Right ventricle myocardium inferior (tissue), 1 donor: ENCODE results near the gene TMEM87B. TPM values are rescaled to one million over a fixed set of nuclear protein-coding genes. Genes with fewer than 3 reads are reported as not detected.

Source experiments
- ATAC-seq: fragments of 200-7000 bp; cut with Tn5 transposase; one replicate; pipeline ENCODE4 v1.9.1; 2020; ENCODE audit warnings: mild to moderate bottlenecking, moderate library complexity
- DNase-seq: peaks from one replicate; pipeline ENCODE4 v3.0.0; 2021; ENCODE audit errors: missing footprints
- intact Hi-C: fragments of 100-400 bp; cut with DNase I; formaldehyde crosslinking; loops from one replicate; pipeline ENCODE4 v1.11.0; 2022
- long read RNA-seq: library from polyadenylated mRNA; unstranded; transcript quantifications from one replicate; pipeline ENCODE4 v2.0.0, GENCODE V29; 2021
- total RNA-seq: library from RNA; stranded (reverse); fragmentation: NEBNext Ultra II Directional; extraction: Animal tissue kit (Norgen Biotek cat#: 25700); gene quantifications from one replicate; pipeline ENCODE4 v1.2.1, GENCODE V29; 2021
- donor health status: DM: no; HTN: yes; CAD: no; lungs with severe emphysema.

Gene TMEM87B
- total RNA-seq = 6.5 TPM
- long read RNA-seq, full-length matches to known transcripts = 3 of 3 reads
- long read RNA-seq, partial matches to known transcripts = 0 of 3 reads
- long read RNA-seq, other reads (novel, unspliced or antisense) = 0 of 3 reads

DNA sequence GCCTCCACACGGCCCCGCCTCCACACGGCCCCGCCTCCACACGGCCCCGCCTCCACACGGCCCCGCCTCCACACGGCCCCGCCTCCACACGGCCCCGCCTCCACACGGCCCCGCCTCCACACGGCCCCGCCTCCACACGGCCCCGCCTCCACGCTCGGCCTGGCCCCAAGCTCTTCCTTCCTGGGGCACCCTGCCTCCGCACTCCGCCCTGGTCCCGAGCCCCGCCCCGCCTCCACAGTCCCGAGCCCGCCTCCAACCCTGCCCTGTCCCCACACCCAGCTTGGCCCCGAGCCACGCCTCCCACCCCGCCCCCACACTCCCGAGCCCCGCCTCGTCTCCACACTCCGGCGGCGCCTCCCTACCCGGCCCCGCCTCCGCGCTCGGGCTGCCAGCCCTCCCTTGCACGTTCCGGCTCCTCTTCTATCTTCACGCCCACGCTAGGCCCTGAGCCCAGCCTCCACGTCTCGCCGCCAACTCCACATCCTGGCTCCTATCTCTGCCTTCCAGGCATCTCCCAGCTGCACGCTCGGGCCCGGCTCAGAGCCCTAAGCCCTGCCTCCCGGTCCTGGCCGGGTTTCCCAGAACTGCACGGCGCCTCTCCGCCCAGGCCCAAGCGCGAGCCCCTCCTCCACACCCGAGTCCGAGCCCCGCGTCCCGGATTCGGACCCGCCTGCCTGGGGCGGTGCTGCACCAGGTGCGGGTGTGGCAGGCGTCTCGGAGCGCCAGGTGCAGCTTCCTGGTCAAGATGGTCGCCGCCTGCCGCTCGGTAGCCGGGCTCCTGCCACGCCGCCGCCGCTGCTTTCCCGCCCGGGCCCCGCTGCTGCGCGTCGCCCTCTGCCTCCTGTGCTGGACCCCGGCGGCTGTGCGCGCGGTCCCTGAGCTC is at the start of gene TMEM87B:
Gene TMEM87B, plus strand, starts transcription at position 423 of the 883 bp plus-strand sequence. Its CDS starts 323 bp downstream, at position 746.
- intact Hi-C loops = loop anchor here (1.0 to 5.0 kb wide), 2 partner anchors 197 to 220 kb away; partner anchors contain the start of gene ZC3H6
- peak; percentile 87 for ATAC-seq
- peak; percentile 99 for DNase-seq

DNA sequence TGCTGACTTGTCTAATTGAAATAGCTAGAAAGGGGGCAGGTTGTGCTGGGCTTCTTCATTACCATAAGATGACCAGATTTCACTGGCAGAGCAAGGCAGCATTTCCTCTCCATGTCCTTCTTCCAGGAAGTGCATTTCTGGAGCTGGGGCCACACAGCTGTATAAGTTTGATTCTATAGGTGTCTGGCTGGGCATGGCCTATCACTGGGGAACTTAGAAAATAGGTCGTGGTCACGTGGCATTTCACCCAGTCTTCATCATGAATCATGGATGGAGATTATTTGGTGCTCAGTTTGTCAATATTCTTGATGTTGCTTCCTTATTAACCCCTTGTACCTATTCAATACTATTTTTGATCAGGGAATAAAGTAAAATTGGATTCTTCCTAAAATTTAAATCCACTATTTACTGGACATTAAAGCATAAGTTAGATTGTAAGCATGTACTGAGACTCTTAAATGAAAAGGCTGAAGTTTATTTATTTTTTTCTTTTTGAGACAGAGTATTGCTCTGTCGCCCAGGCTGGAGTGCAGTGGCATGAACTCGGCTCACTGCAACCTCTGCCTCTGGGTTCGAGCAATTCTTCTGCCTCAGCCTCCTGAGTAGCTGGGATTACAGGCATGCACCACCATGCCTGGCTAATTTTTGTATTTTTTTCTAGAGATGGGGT is 49.5 kb upstream of the TMEM87B start:
- intact Hi-C loops = no loop called here
- ATAC-seq (no peak), DNase-seq (no peak)

- ATAC-seq (peak; percentile 18), DNase-seq (no peak)
- intact Hi-C loops = no loop called here
Observed at GRCh38 chr2:112006076-112006410, 49.0 kb upstream of the TMEM87B start.

DNA sequence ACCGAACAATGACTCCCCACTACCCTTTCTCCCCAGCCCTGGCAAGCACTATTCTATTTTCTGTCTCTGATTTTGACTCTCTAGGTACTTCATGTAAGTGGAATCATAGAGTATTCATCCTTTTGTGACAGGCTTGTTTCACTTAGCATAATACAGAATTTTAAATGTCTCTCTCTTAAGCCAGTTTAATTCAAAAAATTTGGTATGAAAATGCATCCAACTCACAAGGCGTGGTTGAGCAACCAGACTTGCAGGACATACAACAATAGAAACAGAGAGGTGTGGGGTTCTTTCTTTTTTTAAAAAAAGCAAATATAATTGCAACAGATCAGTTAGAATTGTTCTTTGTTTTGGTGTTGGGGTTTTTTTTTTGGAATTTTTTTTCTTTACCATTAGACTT is 47.6 kb upstream of the TMEM87B start:
- no peak for ATAC-seq
- intact Hi-C loops = no loop called here
- DNase-seq = no peak

DNA sequence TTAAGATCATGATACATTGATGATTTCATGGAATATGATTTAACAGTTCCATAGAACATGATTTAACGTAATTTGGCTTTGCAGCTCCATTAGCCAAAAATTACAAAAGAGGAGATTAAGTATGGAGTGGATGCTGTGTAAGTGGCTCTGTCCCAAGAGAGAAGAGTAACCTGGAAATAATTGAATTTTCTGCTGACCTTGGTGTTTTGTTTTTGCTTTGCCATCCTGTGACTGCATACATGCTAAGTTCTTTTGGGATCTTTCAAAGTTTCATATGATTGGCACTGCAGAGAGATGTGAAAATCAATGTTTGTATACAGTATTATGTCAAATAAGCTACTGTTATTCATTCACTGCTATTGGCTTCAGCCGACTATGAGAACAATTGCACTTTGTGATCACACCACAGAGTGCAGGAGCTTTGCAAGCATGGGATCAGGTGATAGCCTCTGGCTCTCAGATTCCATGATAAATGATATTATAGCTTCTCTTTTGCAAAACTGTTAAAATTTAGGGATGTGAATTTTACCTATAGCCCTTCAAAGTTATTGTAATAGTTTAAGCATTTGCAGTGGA is 46.1 kb upstream of the TMEM87B start:
- ATAC-seq = no peak
- intact Hi-C loops = no loop called here
- DNase-seq = no peak

GRCh38 chr2:112010751-112011150 is 44.3 kb upstream of the TMEM87B start:
- DNase-seq (no peak), ATAC-seq (peak; percentile 26)
- intact Hi-C loops = no loop called here

GRCh38 chr2:112012556-112012955 is 42.5 kb upstream of the TMEM87B start:
- ATAC-seq = no peak
- DNase-seq = no peak

GRCh38 chr2:112018846-112019245 is 36.2 kb upstream of the TMEM87B start:
- no peak for DNase-seq
- ATAC-seq = no peak
- intact Hi-C loops = no loop called here

More at GRCh38 chr2:112012556-112012955, 42.5 kb upstream of the TMEM87B start:
- intact Hi-C loops = no loop called here

DNA sequence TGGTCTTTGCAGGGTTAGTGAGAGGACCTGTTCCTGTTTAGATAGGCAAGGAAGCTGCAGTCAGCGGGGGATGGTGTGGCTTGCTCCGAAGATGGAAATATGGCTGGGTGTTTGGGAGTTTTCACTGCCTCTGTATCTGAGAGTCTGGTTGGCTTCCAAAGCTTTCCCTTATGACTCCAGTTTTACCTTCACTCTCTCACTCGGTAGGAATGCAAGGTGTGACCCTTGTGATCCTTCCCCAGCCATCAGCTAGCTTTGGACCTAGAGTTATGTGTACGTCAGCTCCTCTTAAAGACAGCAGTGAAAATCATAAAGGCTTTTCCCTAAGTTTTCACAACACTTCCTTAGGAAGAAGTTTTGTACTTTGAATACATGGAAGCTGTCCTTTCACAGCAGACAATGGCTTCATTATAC is 35.5 kb upstream of the TMEM87B start:
- intact Hi-C loops = no loop called here
- ATAC-seq (no peak), DNase-seq (no peak)

GRCh38 chr2:112020561-112020960 is 34.5 kb upstream of the TMEM87B start:
- no peak for ATAC-seq
- no peak for DNase-seq
- intact Hi-C loops = no loop called here

- DNase-seq = no peak
- ATAC-seq = no peak
- intact Hi-C loops = no loop called here
Observed at GRCh38 chr2:112021290-112021689, 33.8 kb upstream of the TMEM87B start.

- ATAC-seq = no peak
- no peak for DNase-seq
- intact Hi-C loops = no loop called here
Observed at GRCh38 chr2:112021781-112022231, 33.3 kb upstream of the TMEM87B start.

DNA sequence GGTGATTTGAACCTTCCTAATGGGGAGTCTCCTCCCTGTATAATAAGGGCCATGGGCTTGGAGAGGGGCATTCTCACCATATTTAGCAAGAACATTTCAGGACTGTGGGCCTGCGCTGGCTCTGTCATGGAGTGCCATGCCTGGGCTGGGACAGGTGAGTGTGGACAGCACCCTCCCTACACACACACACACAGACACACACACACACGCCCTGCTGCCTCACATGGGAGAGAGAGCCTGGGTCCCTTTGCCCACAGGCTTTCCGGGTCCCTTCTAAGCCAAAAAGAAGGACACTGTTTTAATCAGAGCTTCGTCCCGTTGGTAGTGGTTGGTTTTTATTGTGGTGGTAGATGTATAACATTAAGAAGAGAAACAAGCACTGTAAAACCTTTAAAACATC is 31.4 kb upstream of the TMEM87B start:
- DNase-seq (no peak), ATAC-seq (no peak)
- intact Hi-C loops = no loop called here

GRCh38 chr2:112024231-112024630 is 30.8 kb upstream of the TMEM87B start:
- DNase-seq (no peak), ATAC-seq (no peak)
- intact Hi-C loops = no loop called here

GRCh38 chr2:112024896-112025491 is 30.1 kb upstream of the TMEM87B start:
- DNase-seq = no peak
- intact Hi-C loops = no loop called here
- ATAC-seq = no peak

- ATAC-seq (no peak), DNase-seq (no peak)
- intact Hi-C loops = no loop called here
Observed at GRCh38 chr2:112026509-112026908, 28.6 kb upstream of the TMEM87B start.

DNA sequence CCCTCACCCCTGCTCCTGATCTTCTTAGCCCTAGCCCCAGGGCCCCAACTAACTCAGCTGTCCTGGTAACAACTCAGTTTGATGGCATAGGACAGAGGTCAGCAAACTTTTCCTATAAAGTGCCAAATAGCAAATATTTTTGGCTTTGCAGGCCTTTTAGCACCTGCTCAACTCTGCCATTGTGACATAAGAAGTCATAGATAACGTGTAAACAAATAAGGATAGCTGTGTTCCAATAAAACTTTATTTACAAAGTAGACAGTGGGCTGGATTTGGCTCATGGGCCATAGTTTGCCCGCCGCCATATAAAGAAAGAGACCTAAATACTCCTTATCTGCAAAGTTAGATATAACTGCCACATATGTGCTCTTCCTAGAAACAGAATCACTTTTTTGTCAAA is 27.3 kb upstream of the TMEM87B start:
- no peak for ATAC-seq
- intact Hi-C loops = no loop called here
- DNase-seq = no peak

- DNase-seq = no peak
- ATAC-seq = no peak
- intact Hi-C loops = no loop called here
Observed at GRCh38 chr2:112029164-112029563, 25.9 kb upstream of the TMEM87B start.
